SU-DHL-6 (cell line): Measurements from ENCODE around the gene SPIRE2.
"Not testable (repeated sequence)": the region's sequence is repeated elsewhere in the genome, so short reads cannot be mapped to it uniquely, and the experiment has no call there.

Experiments
- H2AFZ ChIP-seq: fragments of 200-600 bp; sonication (generic); 2 replicates; pipeline ENCODE4 v1.6.1; 2014; ENCODE audit warnings: low read depth, mild to moderate bottlenecking, moderate library complexity, mixed read lengths, antibody characterized with exemption, low read length; ENCODE audit not compliant: severe bottlenecking
- H3F3A ChIP-seq: fragments of 200-600 bp; shearing (Covaris generic); 2 replicates; pipeline ENCODE4 v1.6.0; 2016; ENCODE audit warnings: antibody characterized with exemption, mild to moderate bottlenecking; ENCODE audit not compliant: insufficient read depth
- H3K27ac ChIP-seq: fragments of 200-600 bp; sonication (generic); 2 replicates; pipeline ENCODE4 v1.5.1; 2016; ENCODE audit warnings: low read depth, mild to moderate bottlenecking, low read length, moderate library complexity, mixed read lengths
- H3K27me3 ChIP-seq: fragments of 200-600 bp; sonication (generic), shearing (Covaris generic); 2 replicates; pipeline ENCODE4 v1.6.0; 2014; ENCODE audit warnings: mild to moderate bottlenecking, low read length
- H3K36me3 ChIP-seq: fragments of 200-600 bp; sonication (generic); 2 replicates; pipeline ENCODE4 v1.6.1; 2014; ENCODE audit warnings: mild to moderate bottlenecking, low read length, mixed read lengths
- H3K4me2 ChIP-seq: fragments of 300-600, 200-600 bp; shearing (Covaris generic), sonication (generic); 2 replicates; pipeline ENCODE4 v1.6.0; 2014; ENCODE audit warnings: low read length, low read depth, mild to moderate bottlenecking; ENCODE audit not compliant: poor library complexity, severe bottlenecking
- H3K4me3 ChIP-seq: fragments of 200-600 bp; sonication (generic); 2 replicates; pipeline ENCODE4 v1.5.1; 2014; ENCODE audit warnings: antibody characterized with exemption, low read length, mild to moderate bottlenecking, mixed read lengths; ENCODE audit not compliant: insufficient read depth, poor library complexity, severe bottlenecking
- H3K79me2 ChIP-seq: fragments of 200-600 bp; sonication (generic); 2 replicates; pipeline ENCODE4 v1.6.1; 2014; ENCODE audit warnings: mild to moderate bottlenecking, low read length, moderate library complexity; ENCODE audit not compliant: insufficient read depth
- H3K9ac ChIP-seq: fragments of 200-600 bp; sonication (generic); 2 replicates; pipeline ENCODE4 v1.7.0; 2014; ENCODE audit warnings: mild to moderate bottlenecking, low read length
- H3K9me2 ChIP-seq: fragments of 200-600 bp; sonication (generic); replicated peaks from 2 replicates; pipeline ENCODE4 v1.6.1; 2014; ENCODE audit warnings: low read length; ENCODE audit not compliant: insufficient read depth
- H3K9me3 ChIP-seq: fragments of 200-600 bp; sonication (generic); 2 replicates; pipeline ENCODE4 v1.6.1; 2014; ENCODE audit warnings: low read length, mixed read lengths; ENCODE audit not compliant: insufficient read depth
- H4K20me1 ChIP-seq: fragments of 200-600 bp; sonication (generic); 2 replicates; pipeline ENCODE4 v1.6.1; 2014; ENCODE audit warnings: low read depth, mild to moderate bottlenecking, antibody characterized with exemption, low read length, moderate library complexity, mixed read lengths
- EZH2phosphoT487 ChIP-seq: fragments of 200-600 bp; sonication (generic), shearing (Covaris generic); conservative IDR thresholded peaks from 2 replicates; pipeline ENCODE4 v1.6.1; 2018; ENCODE audit warnings: mild to moderate bottlenecking, antibody characterized with exemption, low read length, moderate library complexity, mixed read lengths
- TF ChIP-seq, protein P1 (sequence below): fragments of 200-600 bp; sonication (generic); IDR thresholded peaks from one replicate; pipeline ENCODE4 v1.5.1; 2017; ENCODE audit warnings: antibody characterized with exemption, mild to moderate bottlenecking, low read length, moderate library complexity; ENCODE audit not compliant: insufficient read depth, poor library complexity, severe bottlenecking

SPIRE2 gene

DNA sequence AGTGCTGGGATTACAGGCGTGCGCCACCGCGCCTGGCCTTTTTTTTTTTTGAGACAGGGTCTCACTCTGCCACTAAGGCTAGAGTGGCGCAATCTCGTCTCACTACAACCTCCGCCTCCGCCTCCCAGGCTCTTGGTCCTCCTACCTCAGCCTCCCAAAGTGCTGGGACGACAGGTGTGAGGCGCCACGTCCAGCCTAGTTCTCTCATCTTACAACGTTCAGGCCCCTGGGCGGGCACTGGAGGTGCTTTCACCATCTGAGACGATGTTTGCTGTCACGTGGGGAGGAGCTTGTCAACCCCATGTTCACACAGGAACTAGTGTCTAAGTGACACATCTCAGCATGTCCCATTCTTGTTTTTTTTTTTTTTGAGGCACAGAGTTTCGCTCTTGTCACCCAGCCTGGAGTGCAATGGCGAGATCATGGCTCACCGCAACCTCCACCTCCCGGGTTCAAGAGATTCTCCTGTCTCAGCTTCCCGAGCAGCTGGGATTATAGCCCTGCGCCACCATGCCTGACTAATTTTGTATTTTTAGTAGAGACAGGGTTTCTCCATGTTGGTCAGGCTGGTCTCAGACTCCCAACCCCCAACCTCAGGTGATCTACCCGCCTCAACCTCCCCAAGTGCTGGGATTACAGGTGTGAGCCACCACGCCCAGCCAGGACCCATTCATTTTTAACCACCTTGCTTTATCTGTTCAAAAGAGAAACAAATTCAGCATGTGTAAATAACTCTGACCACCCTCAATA, 6.7 kb upstream of the SPIRE2 start:
- no peaks in the 10 kb centered on the region for H3K9me3 ChIP-seq
- H4K20me1 ChIP-seq = no peaks in the 10 kb centered on the region
- H3F3A ChIP-seq = peaks cover 7% of the 10 kb centered on the region; the same call in 1 of the 2 replicates
- H3K9me2 ChIP-seq = no peaks in the 10 kb centered on the region
- H2AFZ ChIP-seq = no peak overlapping the region
- TF ChIP-seq EZH2phosphoT487 = no peak
- TF ChIP-seq, protein P1, sequence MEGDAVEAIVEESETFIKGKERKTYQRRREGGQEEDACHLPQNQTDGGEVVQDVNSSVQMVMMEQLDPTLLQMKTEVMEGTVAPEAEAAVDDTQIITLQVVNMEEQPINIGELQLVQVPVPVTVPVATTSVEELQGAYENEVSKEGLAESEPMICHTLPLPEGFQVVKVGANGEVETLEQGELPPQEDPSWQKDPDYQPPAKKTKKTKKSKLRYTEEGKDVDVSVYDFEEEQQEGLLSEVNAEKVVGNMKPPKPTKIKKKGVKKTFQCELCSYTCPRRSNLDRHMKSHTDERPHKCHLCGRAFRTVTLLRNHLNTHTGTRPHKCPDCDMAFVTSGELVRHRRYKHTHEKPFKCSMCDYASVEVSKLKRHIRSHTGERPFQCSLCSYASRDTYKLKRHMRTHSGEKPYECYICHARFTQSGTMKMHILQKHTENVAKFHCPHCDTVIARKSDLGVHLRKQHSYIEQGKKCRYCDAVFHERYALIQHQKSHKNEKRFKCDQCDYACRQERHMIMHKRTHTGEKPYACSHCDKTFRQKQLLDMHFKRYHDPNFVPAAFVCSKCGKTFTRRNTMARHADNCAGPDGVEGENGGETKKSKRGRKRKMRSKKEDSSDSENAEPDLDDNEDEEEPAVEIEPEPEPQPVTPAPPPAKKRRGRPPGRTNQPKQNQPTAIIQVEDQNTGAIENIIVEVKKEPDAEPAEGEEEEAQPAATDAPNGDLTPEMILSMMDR = no peak
- no peak overlapping the region for H3K4me2 ChIP-seq
- H3K27ac ChIP-seq = no peak overlapping the region
- H3K36me3 ChIP-seq = no peaks in the 10 kb centered on the region
- H3K27me3 ChIP-seq = no peaks in the 10 kb centered on the region
- H3K79me2 ChIP-seq = no peaks in the 10 kb centered on the region
- no peak overlapping the region for H3K9ac ChIP-seq
- no peak overlapping the region for H3K4me3 ChIP-seq

DNA sequence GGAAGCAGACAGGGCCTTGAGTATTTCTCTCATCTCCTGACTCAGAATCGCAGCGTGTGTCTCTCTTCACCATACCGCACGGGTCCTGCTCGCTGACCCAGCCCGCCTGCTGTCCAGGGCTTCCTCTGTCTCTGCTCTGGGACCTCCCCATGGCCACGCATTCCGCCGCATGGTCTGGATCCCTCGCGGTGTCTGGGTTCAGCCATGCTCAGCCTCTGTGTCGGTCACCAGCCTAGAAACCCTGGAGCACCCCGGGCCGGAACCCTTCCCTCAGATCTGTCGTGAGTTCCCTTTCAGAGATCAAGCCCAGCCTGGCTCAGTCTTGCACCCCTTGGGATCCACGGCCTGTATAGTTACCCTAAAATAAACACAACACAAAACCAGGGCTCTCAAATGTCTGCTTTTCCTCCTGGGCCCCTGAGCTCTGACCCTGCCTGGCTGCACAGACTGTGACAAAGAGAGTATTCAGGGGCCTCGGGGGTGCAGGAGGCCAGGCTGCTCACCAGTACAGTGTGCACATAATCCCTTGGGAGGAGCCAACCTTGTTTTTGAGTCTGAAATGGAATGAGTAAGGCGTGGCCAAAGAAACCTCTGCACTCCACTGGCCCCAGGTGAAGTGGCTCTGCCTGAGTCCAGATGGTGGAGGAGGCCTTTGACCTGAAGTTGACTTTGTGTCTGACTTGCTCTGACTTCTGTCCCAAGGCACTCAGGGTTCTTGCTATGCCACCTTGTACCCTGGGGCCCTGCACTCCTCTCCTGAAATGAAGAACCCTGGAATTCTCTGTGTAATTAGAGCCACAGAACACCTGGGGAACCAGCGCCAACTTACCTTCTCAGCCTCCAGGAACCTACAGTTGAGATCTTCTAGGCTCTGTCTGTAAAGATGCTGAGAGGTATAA, 5.8 kb upstream of the SPIRE2 start:
- H3K9ac ChIP-seq = no peak overlapping the region

DNA sequence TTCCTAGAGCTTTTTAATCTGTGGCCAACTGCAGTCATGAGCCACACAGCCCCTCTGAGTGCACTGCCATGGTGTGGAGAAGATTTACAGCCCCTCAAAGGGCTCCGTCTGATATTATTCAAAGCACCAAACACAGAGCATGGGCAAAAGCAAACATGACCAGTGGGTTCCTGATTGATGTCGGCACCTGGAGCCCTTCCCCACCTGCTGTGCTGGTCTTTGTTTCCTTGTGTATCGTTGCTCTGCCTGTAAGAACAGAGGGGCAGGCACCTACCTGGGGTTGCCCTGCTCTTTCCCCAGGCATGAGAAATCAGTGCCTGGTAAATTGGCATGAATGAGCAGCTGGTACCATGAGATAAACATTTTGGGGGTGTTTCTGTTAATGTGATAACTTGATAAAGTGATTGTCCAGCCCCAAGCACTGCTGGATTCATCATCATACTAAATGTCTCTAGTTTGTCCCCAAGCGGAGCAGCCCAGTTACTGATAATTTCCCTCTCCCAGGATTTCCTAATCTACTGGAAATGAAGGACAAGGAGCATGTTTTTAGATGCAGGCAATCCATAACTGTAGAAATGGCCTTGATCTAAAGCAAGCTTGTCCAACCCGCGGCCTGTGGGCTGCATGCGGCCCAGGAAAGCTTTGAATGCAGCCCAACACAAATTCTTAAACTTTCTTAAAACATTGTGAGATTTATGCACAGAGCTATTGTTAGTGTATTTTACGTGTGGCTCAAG, 5.0 kb upstream of the SPIRE2 start:
- no peaks in the 10 kb centered on the region for H3K9me3 ChIP-seq
- no peak overlapping the region for H3K27ac ChIP-seq
- no peak overlapping the region for H3K4me2 ChIP-seq
- H3F3A ChIP-seq = peaks cover under 1% of the 10 kb centered on the region; the same call in 1 of the 2 replicates
- H3K9me2 ChIP-seq = no peaks in the 10 kb centered on the region
- no peak overlapping the region for H2AFZ ChIP-seq
- no peak overlapping the region for H3K9ac ChIP-seq
- H3K79me2 ChIP-seq = no peaks in the 10 kb centered on the region
- no peaks in the 10 kb centered on the region for H3K27me3 ChIP-seq
- H4K20me1 ChIP-seq = no peaks in the 10 kb centered on the region
- TF ChIP-seq, protein P1 = no peak
- TF ChIP-seq EZH2phosphoT487 = no peak
- no peak overlapping the region for H3K4me3 ChIP-seq
- H3K36me3 ChIP-seq = no peaks in the 10 kb centered on the region

More for the DNA sequence above, 5.8 kb upstream of the SPIRE2 start:
- no peak overlapping the region for H2AFZ ChIP-seq
- no peaks in the 10 kb centered on the region for H4K20me1 ChIP-seq
- no peaks in the 10 kb centered on the region for H3K36me3 ChIP-seq
- no peak overlapping the region for H3K27ac ChIP-seq
- H3K4me2 ChIP-seq = no peak overlapping the region
- H3K9me2 ChIP-seq = no peaks in the 10 kb centered on the region
- H3K27me3 ChIP-seq = no peaks in the 10 kb centered on the region
- H3F3A ChIP-seq = peaks cover 7% of the 10 kb centered on the region; the same call in 1 of the 2 replicates
- H3K79me2 ChIP-seq = no peaks in the 10 kb centered on the region
- no peak overlapping the region for H3K4me3 ChIP-seq
- TF ChIP-seq, protein P1 = no peak
- TF ChIP-seq EZH2phosphoT487 = no peak
- H3K9me3 ChIP-seq = no peaks in the 10 kb centered on the region

DNA sequence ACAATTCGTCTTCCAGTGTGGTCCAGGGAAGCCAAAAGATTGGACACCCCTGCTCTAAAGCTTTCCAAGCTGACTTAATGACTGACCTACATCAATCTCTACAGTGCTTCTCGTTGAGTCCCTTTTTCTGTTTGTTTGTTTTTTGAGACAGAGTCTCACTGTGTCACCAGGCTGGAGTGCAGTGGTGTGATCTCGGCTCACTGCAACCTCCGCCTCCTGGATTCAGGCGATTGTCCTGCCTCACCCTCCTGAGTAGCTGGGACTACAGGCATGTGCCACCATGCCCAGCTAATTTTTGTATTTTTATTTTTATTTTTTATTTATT, 4.5 kb upstream of the SPIRE2 start:
- H3K4me3 ChIP-seq, H3K9me3 ChIP-seq, H3K9ac ChIP-seq, H3K36me3 ChIP-seq, H3K27me3 ChIP-seq, H3F3A ChIP-seq, H3K9me2 ChIP-seq, H3K4me2 ChIP-seq, H4K20me1 ChIP-seq, H3K27ac ChIP-seq, H3K79me2 ChIP-seq, H2AFZ ChIP-seq: not testable (repeated sequence)
